ENCODE measurements around the gene FSTL4. TPM values are rescaled to one million over a fixed set of nuclear protein-coding genes. Genes with fewer than 3 reads are reported as not detected.

Gene FSTL4
- total and polyA plus RNA-seq, 8 donors, result 0.11 to 2.9 (median 0.22) TPM

- Histone ChIP-seq H3K27ac (no peak overlapping the region), H3K27me3 (no peaks in the 10 kb centered on the region), H3K9me3 (no peaks in the 10 kb centered on the region), H3K4me1 (no peaks in the 10 kb centered on the region), H3K4me3 (no peak overlapping the region), H3K36me3 (no peaks in the 10 kb centered on the region)
- intact Hi-C loops (cut with DNase I), result no loop called here
- no peak for TF ChIP-seq CTCF (IDR thresholded peaks at IDR 0.05)
- no peak for ATAC-seq
- DNase-seq, result no peak
These were observed 295.7 kb downstream of the FSTL4 start for GRCh38 chr5:133316346-133317343.

GRCh38 chr5:133314086-133314485 is 298.3 kb downstream of the FSTL4 start:
- no peaks in the 10 kb centered on the region for H3K27me3 ChIP-seq
- TF ChIP-seq CTCF (IDR thresholded peaks at IDR 0.05), result no peak
- intact Hi-C loops (cut with DNase I), result no loop called here
- no peaks in the 10 kb centered on the region for H3K9me3 ChIP-seq
- H3K36me3 ChIP-seq, result no peaks in the 10 kb centered on the region
- no peak overlapping the region for H3K4me3 ChIP-seq
- DNase-seq, result no peak
- H3K27ac ChIP-seq, result no peak overlapping the region
- no peaks in the 10 kb centered on the region for H3K4me1 ChIP-seq
- ATAC-seq, result no peak

- intact Hi-C loops (cut with DNase I), result no loop called here
- Histone ChIP-seq H3K27ac (no peak overlapping the region), H3K36me3 (no peaks in the 10 kb centered on the region)
These were observed 301.2 kb downstream of the FSTL4 start for GRCh38 chr5:133311176-133311575.

GRCh38 chr5:133309984-133310621 is 302.2 kb downstream of the FSTL4 start:
- Histone ChIP-seq H3K4me3 (no peak overlapping the region), H3K36me3 (no peaks in the 10 kb centered on the region), H3K9me3 (no peaks in the 10 kb centered on the region), H3K27me3 (no peaks in the 10 kb centered on the region), H3K27ac (no peak overlapping the region), H3K4me1 (no peaks in the 10 kb centered on the region)
- ATAC-seq, result no peak
- no peak for TF ChIP-seq CTCF (IDR thresholded peaks at IDR 0.05)
- intact Hi-C loops (cut with DNase I), result no loop called here
- no peak for DNase-seq

More at GRCh38 chr5:133311176-133311575, 301.2 kb downstream of the FSTL4 start:
- ATAC-seq (peak; percentile 68), DNase-seq (no peak)
- Histone ChIP-seq H3K9me3 (no peaks in the 10 kb centered on the region), H3K27me3 (no peaks in the 10 kb centered on the region), H3K4me1 (no peaks in the 10 kb centered on the region), H3K4me3 (no peak overlapping the region)
- no peak for TF ChIP-seq CTCF (IDR thresholded peaks at IDR 0.05)

GRCh38 chr5:133309166-133309795 is 303.1 kb downstream of the FSTL4 start:
- H3K4me1 ChIP-seq, result no peaks in the 10 kb centered on the region
- DNase-seq, result no peak
- no peak for TF ChIP-seq CTCF (IDR thresholded peaks at IDR 0.05)
- H3K27me3 ChIP-seq, result no peaks in the 10 kb centered on the region
- no peak overlapping the region for H3K4me3 ChIP-seq
- ATAC-seq, result no peak
- no peaks in the 10 kb centered on the region for H3K36me3 ChIP-seq
- intact Hi-C loops (cut with DNase I), result no loop called here
- no peaks in the 10 kb centered on the region for H3K9me3 ChIP-seq
- no peak overlapping the region for H3K27ac ChIP-seq
